A673 (cell line): ENCODE data around the gene DNMT3L. TPM values are rescaled to one million over a fixed set of nuclear protein-coding genes. Genes with fewer than 3 reads are reported as not detected.
"Not testable (repeated sequence)": the region's sequence is repeated elsewhere in the genome, so short reads cannot be mapped to it uniquely, and the experiment has no call there.

Source experiments
- BruUV-seq: library from RNA; stranded (reverse); fragments of 400-500 nt; replicated peaks from 2 replicates; lab custom pipeline; 2021; lab: Mats Ljungman, UMichigan
- CTCF ChIA-PET: fragments of 300-600 bp; sonication (Branson Sonifier 250); formaldehyde crosslinking; loops from one replicate; lab custom pipeline; 2022; ENCODE audit warnings: antibody characterized with exemption; lab: Charles Lee
- POLR2A ChIA-PET: fragments of 300-600 bp; sonication (Branson Sonifier 250); formaldehyde crosslinking; loops from one replicate; lab custom pipeline; 2022; ENCODE audit warnings: antibody characterized with exemption; ENCODE audit not compliant: low non-redundant PET; lab: Charles Lee
- DNase-seq: peaks from one replicate; pipeline ENCODE4 v3.0.0-alpha.2; 2015; ENCODE audit warnings: low spot score
- H3K27ac ChIP-seq: fragments of 200-600 bp; sonication (generic); 2 replicates; pipeline ENCODE4 v1.5.1; 2016; ENCODE audit warnings: mixed run types, low read depth, mild to moderate bottlenecking, mixed read lengths, antibody characterized with exemption, low read length; ENCODE audit not compliant: poor library complexity, severe bottlenecking
- H3K27me3 ChIP-seq: fragments of 200-600 bp; sonication (generic); replicated peaks from 2 replicates; pipeline ENCODE4 v1.6.1; 2017; ENCODE audit warnings: mixed run types, low read depth, mild to moderate bottlenecking, mixed read lengths, antibody characterized with exemption, low read length; ENCODE audit not compliant: insufficient read depth, poor library complexity
- H3K36me3 ChIP-seq: fragments of 200-600 bp; sonication (generic); 2 replicates; pipeline ENCODE4 v1.6.1; 2016; ENCODE audit warnings: mixed run types, mild to moderate bottlenecking, mixed read lengths, antibody characterized with exemption, low read length; ENCODE audit not compliant: insufficient read depth, poor library complexity, severe bottlenecking
- H3K4me1 ChIP-seq: fragments of 200-600 bp; sonication (generic); 2 replicates; pipeline ENCODE4 v1.6.1; 2017; ENCODE audit warnings: mixed run types, mild to moderate bottlenecking, mixed read lengths, antibody characterized with exemption, low read length; ENCODE audit not compliant: insufficient read depth, poor library complexity, severe bottlenecking
- H3K4me3 ChIP-seq: fragments of 200-600 bp; sonication (generic); 2 replicates; pipeline ENCODE4 v1.5.1; 2016; ENCODE audit warnings: low read depth, mixed run types, mild to moderate bottlenecking, mixed read lengths, low read length; ENCODE audit not compliant: poor library complexity, severe bottlenecking
- H3K9me3 ChIP-seq: fragments of 200-600 bp; sonication (generic); 2 replicates; pipeline ENCODE4 v1.6.1; 2016; ENCODE audit warnings: mixed run types, low read depth, mild to moderate bottlenecking, mixed read lengths, antibody characterized with exemption, low read length; ENCODE audit not compliant: poor library complexity, severe bottlenecking
- intact Hi-C: fragments of 100-400 bp; cut with micrococcal nuclease; formaldehyde crosslinking; loops from one replicate; pipeline ENCODE4 v1.10.0; 2022; ENCODE audit not compliant: unreplicated experiment
- total RNA-seq: library from RNA; stranded (reverse); gene quantifications from 2 replicates; pipeline ENCODE4 v1.2.3, GENCODE V29; 2021

Gene DNMT3L
- total RNA-seq, 1 experiment from 2014 or later, result not detected

GRCh38 chr21:44240842-44241241, 20.9 kb downstream of the DNMT3L start, which contains the start of gene ICOSLG:
Gene ICOSLG, minus strand, starts transcription at chr21:44240943. Its CDS starts 126 bp downstream, at chr21:44240817.
- H3K9me3 ChIP-seq, POLR2A ChIA-PET, DNase-seq, intact Hi-C loops, H3K27ac ChIP-seq, H3K4me3 ChIP-seq, CTCF ChIA-PET, H3K4me1 ChIP-seq, H3K36me3 ChIP-seq, H3K27me3 ChIP-seq, BruUV-seq: not testable (repeated sequence)

- POLR2A ChIA-PET, intact Hi-C loops, H3K36me3 ChIP-seq, H3K4me1 ChIP-seq, H3K27me3 ChIP-seq, H3K9me3 ChIP-seq, DNase-seq, CTCF ChIA-PET, H3K27ac ChIP-seq, BruUV-seq, H3K4me3 ChIP-seq: not testable (repeated sequence)
These were observed 21.3 kb downstream of the DNMT3L start for GRCh38 chr21:44240353-44240752.

GRCh38 chr21:44229561-44229960, 32.1 kb downstream of the DNMT3L start:
- H3K9me3 ChIP-seq, result not testable (repeated sequence)
- DNase-seq, result peak; percentile 0

GRCh38 chr21:44228109-44228508, 33.6 kb downstream of the DNMT3L start:
- BruUV-seq, H3K9me3 ChIP-seq, POLR2A ChIA-PET, H3K27me3 ChIP-seq, H3K36me3 ChIP-seq, DNase-seq, H3K4me3 ChIP-seq, CTCF ChIA-PET, H3K27ac ChIP-seq, intact Hi-C loops, H3K4me1 ChIP-seq: not testable (repeated sequence)

More at GRCh38 chr21:44229561-44229960, 32.1 kb downstream of the DNMT3L start:
- POLR2A ChIA-PET, H3K4me3 ChIP-seq, BruUV-seq, H3K4me1 ChIP-seq, H3K27ac ChIP-seq, CTCF ChIA-PET, intact Hi-C loops, H3K36me3 ChIP-seq, H3K27me3 ChIP-seq: not testable (repeated sequence)

- POLR2A ChIA-PET, H3K27ac ChIP-seq, H3K4me3 ChIP-seq, H3K27me3 ChIP-seq, DNase-seq, H3K36me3 ChIP-seq, BruUV-seq, intact Hi-C loops, CTCF ChIA-PET, H3K9me3 ChIP-seq, H3K4me1 ChIP-seq: not testable (repeated sequence)
These were observed 34.1 kb downstream of the DNMT3L start for GRCh38 chr21:44227614-44228013.

- POLR2A ChIA-PET, intact Hi-C loops, CTCF ChIA-PET, H3K27ac ChIP-seq, H3K27me3 ChIP-seq, H3K9me3 ChIP-seq, BruUV-seq, DNase-seq, H3K4me1 ChIP-seq, H3K4me3 ChIP-seq, H3K36me3 ChIP-seq: not testable (repeated sequence)
These were observed 36.1 kb downstream of the DNMT3L start for GRCh38 chr21:44225605-44226004.

- DNase-seq, H3K9me3 ChIP-seq, H3K4me3 ChIP-seq, CTCF ChIA-PET, POLR2A ChIA-PET, intact Hi-C loops, H3K27ac ChIP-seq, H3K27me3 ChIP-seq, H3K36me3 ChIP-seq, BruUV-seq, H3K4me1 ChIP-seq: not testable (repeated sequence)
These were observed 38.4 kb downstream of the DNMT3L start for GRCh38 chr21:44223334-44223733.

- H3K4me1 ChIP-seq, CTCF ChIA-PET, H3K36me3 ChIP-seq, H3K27ac ChIP-seq, POLR2A ChIA-PET, H3K27me3 ChIP-seq, DNase-seq, H3K9me3 ChIP-seq, BruUV-seq, H3K4me3 ChIP-seq, intact Hi-C loops: not testable (repeated sequence)
These were observed 41.0 kb downstream of the DNMT3L start for GRCh38 chr21:44220674-44221073.
